K562 (cell line): ENCODE measurements around the gene RSPH10B. TPM values are rescaled to one million over a fixed set of nuclear protein-coding genes. Genes with fewer than 3 reads are reported as not detected.
"Not testable (repeated sequence)": the region's sequence is repeated elsewhere in the genome, so short reads cannot be mapped to it uniquely, and the experiment has no call there.

Experiments used
- ATAC-seq: fragments of 200-7000 bp; cut with Tn5 transposase; 3 replicates; pipeline ENCODE4 v1.9.1; 2020; ENCODE audit warnings: moderate library complexity
- Bru-seq: library from RNA; stranded (reverse); fragments of 400-500 nt; gene quantifications from one replicate; lab custom pipeline; 2021; lab: Mats Ljungman, UMichigan
- BruChase-seq, 2 experiments: library from RNA; stranded (reverse); fragments of 400-500 nt; gene quantifications; one replicate each; lab custom pipeline; 2021; lab: Mats Ljungman, UMichigan
- BruUV-seq: library from RNA; stranded (reverse); fragments of 400-500 nt; replicated peaks from 2 replicates; lab custom pipeline; 2021; lab: Mats Ljungman, UMichigan
- CTCF ChIA-PET: fragments of 300-600 bp; formaldehyde crosslinking; extraction: SDS; loops from one replicate; lab custom pipeline; 2021; ENCODE audit warnings: low intra/inter-chr PET ratio; lab: Yijun Ruan, JAX
- POLR2A ChIA-PET: fragments of 300-600, 350-650 bp; sonication (Branson Sonifier 250); formaldehyde crosslinking; extraction: SDS; loops from one replicate; lab custom pipeline; 2021; ENCODE audit warnings: antibody characterized with exemption, inconsistent platforms; lab: Yijun Ruan, JAX
- DNase-seq, 4 experiments: peaks; one replicate each; pipeline versions ENCODE4 v3.0.0 to v3.0.0-alpha.2; 2011 to 2018; ENCODE audit warnings: low spot score in 3 of 4, mixed read lengths in 3 of 4; ENCODE audit errors: extremely low read depth in 1 of 4
- FAIRE-seq: peaks from 2 replicates; lab custom pipeline; 2011; peaks lifted over from hg19 to GRCh38; lab: Jason Lieb, UNC
- H2AFZ ChIP-seq: 2 replicates; pipeline ENCODE4 v1.6.0; 2011; ENCODE audit warnings: low read depth, low read length, control low read depth, inconsistent platforms
- H3K27ac ChIP-seq: fragments of 200-600 bp; 3 replicates; pipeline ENCODE4 v1.8.0; 2011; ENCODE audit warnings: low read depth, mild to moderate bottlenecking, control low read depth, inconsistent platforms, low read length, moderate library complexity, mixed read lengths; ENCODE audit errors: extremely low read depth
- H3K27me3 ChIP-seq, 2 experiments: fragments of 300-600 bp in 1 of 2; 2 replicates in 1 of 2; 3 replicates in 1 of 2; pipeline versions ENCODE4 v1.6.0 to v1.8.0; 2011; ENCODE audit warnings: inconsistent platforms in 2 of 2, low read length in 2 of 2, mild to moderate bottlenecking in 1 of 2, mixed read lengths in 1 of 2, moderate library complexity in 1 of 2; ENCODE audit not compliant: control insufficient read depth in 2 of 2, insufficient read depth in 2 of 2
- H3K36me3 ChIP-seq: fragments of 300-600 bp; 3 replicates; pipeline ENCODE4 v1.8.0; 2011; ENCODE audit warnings: mild to moderate bottlenecking, low read length, inconsistent platforms; ENCODE audit not compliant: control insufficient read depth, insufficient read depth
- H3K4me1 ChIP-seq, 2 experiments: fragments of 200-600 bp in 1 of 2; replicated peaks in 1 of 2; 2 replicates in 1 of 2; 3 replicates in 1 of 2; pipeline versions ENCODE4 v1.5.1 to v1.8.0; 2011; ENCODE audit warnings: inconsistent platforms in 2 of 2, low read length in 2 of 2, mild to moderate bottlenecking in 1 of 2, mixed read lengths in 1 of 2, moderate library complexity in 1 of 2; ENCODE audit not compliant: control insufficient read depth in 2 of 2, insufficient read depth in 2 of 2
- H3K4me2 ChIP-seq: 2 replicates; pipeline ENCODE4 v1.6.1; 2011; ENCODE audit warnings: low read length, control low read depth, inconsistent platforms, mixed read lengths; ENCODE audit not compliant: insufficient read depth
- H3K4me3 ChIP-seq: fragments of 200-600 bp; sonication (generic), shearing (Covaris generic); 2 replicates; pipeline ENCODE4 v1.5.1; 2016; ENCODE audit warnings: control low read depth, inconsistent platforms
- H3K79me2 ChIP-seq: fragments of 200-600 bp; 3 replicates; pipeline ENCODE4 v1.8.0; 2011; ENCODE audit warnings: low read length, inconsistent platforms; ENCODE audit not compliant: control insufficient read depth, insufficient read depth
- H3K9ac ChIP-seq, 2 experiments: 2 replicates each; pipeline versions ENCODE4 v1.6.0 to v1.6.1; 2011; ENCODE audit warnings: low read depth in 2 of 2, low read length in 2 of 2, control low read depth in 1 of 2, inconsistent platforms in 1 of 2, mild to moderate bottlenecking in 1 of 2, mixed read lengths in 1 of 2; ENCODE audit not compliant: insufficient read depth in 1 of 2
- H3K9me1 ChIP-seq: one replicate; pipeline ENCODE4 v1.6.0; 2011; ENCODE audit warnings: inconsistent platforms, mild to moderate bottlenecking, low read length, moderate library complexity; ENCODE audit not compliant: control insufficient read depth, insufficient read depth
- H3K9me3 ChIP-seq: replicated peaks from 2 replicates; pipeline ENCODE4 v1.5.1; 2011; ENCODE audit warnings: low read depth, low read length, inconsistent platforms; ENCODE audit not compliant: control insufficient read depth, insufficient read depth
- H4K20me1 ChIP-seq: replicated peaks from 2 replicates; pipeline ENCODE4 v1.6.1; 2011; ENCODE audit warnings: low read length, inconsistent platforms, mixed read lengths; ENCODE audit not compliant: control insufficient read depth, insufficient read depth
- WGBS: fragments of 100-300 bp; shearing (Covaris generic); methylation state at CpG from one replicate; pipeline ENCODE4 v1.1.6; 2016; ENCODE audit warnings: low coverage, mixed read lengths; ENCODE audit not compliant: insufficient coverage; ENCODE audit errors: missing lambda C conversion rate; 5-methylcytosine and 5-hydroxymethylcytosine counted together
- in situ Hi-C: fragments of 300-500 bp; cut with MboI; formaldehyde crosslinking; loops from 4 replicates; pipeline ENCODE4 v1.15.0; 2018; ENCODE audit warnings: inconsistent platforms, mixed read lengths
- intact Hi-C: fragments of 100-400 bp; cut with micrococcal nuclease; formaldehyde crosslinking; loops from 2 replicates; pipeline ENCODE4 v1.14.2; 2022
- long read RNA-seq, 3 experiments: library from polyadenylated mRNA in 2 of 3; library from RNA in 1 of 3; unstranded in 2 of 3; stranded (forward) in 1 of 3; transcript quantifications; one replicate each; pipeline ENCODE4 v2.0.0, GENCODE V29; 2019 to 2022
- polyA minus RNA-seq, 3 experiments: library from RNA; depleted of rRNA, polyadenylated mRNA; stranded (reverse); fragments of >200 nt; gene quantifications; 2 replicates each; pipeline ENCODE4 v1.2.3, GENCODE V29; 2011
- polyA plus RNA-seq, 8 experiments: library from polyadenylated mRNA; depleted of rRNA in 4 of 8; stranded (reverse) in 5 of 8; unstranded in 3 of 8; fragments of >200 nt; fragmentation: Nextera tagmentation in 2 of 8; fragmentation: Illumina TruSeq in 1 of 8; extraction: Ambion mirVana in 2 of 8; extraction: Trizol in 1 of 8; gene quantifications; 2 replicates each; pipeline versions ENCODE4 v1.2.1 to v1.2.3, GENCODE V29; 2011 to 2014; ENCODE audit warnings: inconsistent platforms in 1 of 8, missing spikeins in 1 of 8
- total RNA-seq, 7 experiments: library from RNA; depleted of rRNA in 6 of 7; stranded (reverse); fragments of >200 nt in 6 of 7; fragmentation: Illumina TruSeq in 2 of 7; extraction: Trizol in 2 of 7; gene quantifications; 2 replicates each; pipeline versions ENCODE4 v1.2.1 to v1.2.3, GENCODE V29; 2011 to 2021; ENCODE audit warnings: low replicate concordance in 1 of 7

Gene RSPH10B
- 0.63 and 1.3 TPM in 2 replicates for total RNA-seq (2011; cell fraction: chromatin; rRNA removed; ENCODE audit: low replicate concordance)
- not detected in 2 replicates for total RNA-seq (2011; cell fraction: nucleolus; rRNA removed)
- total RNA-seq (2011; cell fraction: nucleoplasm; rRNA removed) = 0.15 TPM in 1 of 2 replicates, not detected in the other
- total RNA-seq (2014; rRNA removed) = 0.12 TPM in 1 of 2 replicates, not detected in the other
- total RNA-seq (2014; rRNA removed; fragmentation: Illumina TruSeq; extraction: Trizol) = not detected in 2 replicates
- total RNA-seq (2015; rRNA removed; fragmentation: Illumina TruSeq; extraction: Trizol) = 0.38 TPM in 1 of 2 replicates, not detected in the other
- total RNA-seq (2021) = not detected in 2 replicates
- polyA plus RNA-seq (2011; rRNA removed) = 0.03 TPM in 1 of 2 replicates, not detected in the other
- 0.41 TPM in 1 of 2 replicates, not detected in the other for polyA plus RNA-seq (2011; cell fraction: cytosol; rRNA removed)
- polyA plus RNA-seq (2011; cell fraction: nucleus; rRNA removed) = not detected in 2 replicates
- polyA plus RNA-seq (2012) = 0.03 and 0.07 TPM in 2 replicates
- 0.07 and 0.09 TPM in 2 replicates for polyA plus RNA-seq (2014; fragmentation: Illumina TruSeq; extraction: Trizol)
- polyA plus RNA-seq (2014; fragmentation: Nextera tagmentation; extraction: Ambion mirVana) = under 1 TPM in 1 of 2 experiments, not detected in 1; 0.01 TPM
- polyA plus RNA-seq (2014; rRNA removed) = not detected in 2 replicates
- polyA minus RNA-seq (2011; rRNA and poly(A)+ RNA removed) = not detected in 2 replicates
- polyA minus RNA-seq (2011; cell fraction: cytosol; rRNA and poly(A)+ RNA removed) = not detected in 2 replicates
- polyA minus RNA-seq (2011; cell fraction: nucleus; rRNA and poly(A)+ RNA removed) = 0.33 TPM in 1 of 2 replicates, not detected in the other
- percentile 11 among the genes with signal in this experiment for Bru-seq, nascent RNA
- percentile 15 among the genes with signal in this experiment for BruChase-seq, experiment 1, labeled RNA remaining after a 2-hour chase
- BruChase-seq, experiment 2, labeled RNA remaining after a 6-hour chase = percentile 17 among the genes with signal in this experiment
- long read RNA-seq, experiment 1 = 0 reads
- long read RNA-seq, experiment 2 = 0 reads
- long read RNA-seq, experiment 3 = 0 reads

- BruUV-seq, H3K9me3 ChIP-seq, FAIRE-seq, H3K27ac ChIP-seq, H4K20me1 ChIP-seq, H3K4me1 ChIP-seq, H3K9ac ChIP-seq, H3K36me3 ChIP-seq, H3K27me3 ChIP-seq, H3K4me3 ChIP-seq, ATAC-seq, in situ Hi-C loops, H3K79me2 ChIP-seq, H3K9me1 ChIP-seq, DNase-seq, intact Hi-C loops, H2AFZ ChIP-seq, CTCF ChIA-PET, POLR2A ChIA-PET, H3K4me2 ChIP-seq: not testable (repeated sequence)
- no CpG with 5 or more reads among the region's 43 CpGs for WGBS
Observed at GRCh38 chr7:5970347-5970911, at the start of gene RSPH10B. TSS of gene RSPH10B (minus strand) at chr7:5970689. CDS start at chr7:5967116, 3,573 bp downstream.
